SIG-M5 treated with dmso at 0.1 percent for 504 hours (cell line): ENCODE data around the gene ELFN2.

Source experiments
- DNase-seq: peaks from one replicate; lab custom pipeline; 2025; ENCODE audit not compliant: unreplicated experiment; lab: John Stamatoyannopoulos, UW

Gene ELFN2

GRCh38 chr22:37428649-37429586, 1.6 kb upstream of the ELFN2 start:
- peak; percentile 17 for DNase-seq

DNA sequence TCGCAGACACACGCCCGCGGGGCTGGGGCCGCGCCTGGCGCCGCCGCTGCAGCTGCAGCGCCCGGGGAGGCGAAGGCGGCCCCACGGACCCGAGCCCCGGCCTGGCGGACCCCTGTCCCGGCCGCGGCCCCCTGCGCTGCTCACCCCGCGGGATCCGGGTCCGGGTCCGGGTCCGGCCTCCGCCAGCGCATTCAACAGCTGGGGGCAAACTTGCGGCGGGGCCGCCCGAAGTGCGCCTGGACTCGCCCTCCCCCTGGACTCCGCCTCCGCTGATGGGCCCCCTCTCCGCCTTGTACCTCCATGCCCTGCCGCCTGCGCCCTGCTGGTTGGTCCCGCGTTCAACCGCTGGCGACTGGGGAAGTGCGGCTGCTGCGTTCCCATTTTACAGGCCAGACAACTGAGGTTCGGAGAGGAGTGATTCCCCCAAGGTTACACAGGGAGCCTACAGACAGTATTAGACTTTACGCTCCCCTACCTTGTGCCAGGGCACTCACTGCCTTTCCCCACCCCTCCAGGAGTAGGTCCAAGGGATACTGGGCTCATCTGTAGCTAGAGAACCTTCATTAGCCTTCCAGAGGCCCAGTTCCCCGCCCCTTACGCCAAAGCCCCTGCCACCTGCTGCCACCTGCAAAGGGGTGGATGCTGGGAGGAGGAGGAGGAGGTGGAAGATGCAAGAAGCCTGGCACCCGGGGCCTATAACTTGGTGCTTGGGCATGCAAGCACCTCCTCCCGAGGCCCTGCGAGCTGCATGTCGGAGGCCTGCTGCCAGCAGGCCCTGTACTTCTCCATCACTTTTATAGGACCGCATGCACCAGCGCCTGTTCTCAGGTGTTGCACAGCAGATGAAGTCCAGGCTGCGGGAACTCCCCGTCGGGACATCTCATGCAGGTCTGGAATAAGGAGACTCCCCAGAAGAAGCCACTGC, 694 bp upstream of the ELFN2 start:
- DNase-seq = no peak

GRCh38 chr22:37426706-37427134, 559 bp downstream of the ELFN2 start:
- no peak for DNase-seq

DNA sequence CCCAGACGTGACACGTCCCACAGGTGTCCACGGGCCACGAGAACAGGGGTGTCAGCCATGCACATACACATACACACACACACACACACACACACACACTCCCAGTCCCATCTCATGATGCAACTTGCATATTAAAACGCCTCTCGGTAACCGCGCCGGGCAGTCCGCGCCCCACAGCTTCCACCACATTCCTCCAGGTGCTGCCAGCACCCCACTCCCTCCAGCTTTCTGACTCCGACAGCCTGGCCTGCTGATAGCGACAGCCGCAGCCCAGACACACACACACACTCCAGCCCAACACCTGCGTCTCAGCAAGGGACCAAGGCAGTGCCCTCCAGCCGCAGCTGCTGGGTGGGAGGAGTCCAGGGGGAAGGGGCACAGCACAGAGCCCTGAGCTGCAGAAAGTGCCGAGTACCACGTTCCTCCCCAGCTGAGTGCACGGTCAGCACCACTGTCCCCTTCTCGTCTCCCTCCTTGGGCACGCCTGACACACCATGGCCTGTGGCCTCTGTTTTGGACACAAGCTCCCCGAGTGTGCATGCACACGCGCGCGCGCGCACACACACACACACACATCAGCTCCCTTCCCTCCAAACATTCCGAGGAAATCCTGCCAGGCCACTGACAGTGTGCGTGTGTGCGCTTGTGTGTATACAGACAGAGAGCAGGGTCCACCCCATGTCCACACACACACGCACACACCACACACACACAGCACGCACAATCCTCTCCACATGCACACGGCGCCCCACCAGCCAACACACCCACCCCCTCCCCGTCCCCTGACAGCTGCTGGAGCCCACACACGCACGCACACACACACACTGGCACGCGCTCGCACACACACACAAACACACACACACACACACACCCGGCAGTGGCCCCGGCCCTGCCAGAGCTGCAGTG, 1.2 kb downstream of the ELFN2 start:
- no peak for DNase-seq

DNA sequence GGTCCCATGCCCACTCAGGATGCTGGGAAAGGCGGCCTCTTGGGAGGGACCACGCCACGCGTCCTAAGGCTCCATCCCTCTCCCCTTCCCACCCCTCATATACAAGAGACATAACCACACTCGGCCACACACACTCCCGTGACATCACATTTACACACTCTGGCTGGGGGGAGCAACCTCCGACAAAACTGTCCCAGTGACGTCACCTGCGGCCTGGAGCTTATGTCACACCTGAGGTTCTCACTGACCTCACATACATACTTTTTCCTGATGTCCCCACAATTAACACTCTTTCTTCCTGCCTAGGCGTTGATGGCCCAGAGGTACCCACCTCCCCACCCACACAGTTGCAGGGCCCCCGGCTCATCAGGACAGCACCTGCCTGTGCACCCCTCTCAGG, 1.9 kb downstream of the ELFN2 start:
- DNase-seq = no peak

- no peak for DNase-seq
Observed at GRCh38 chr22:37423283-37423682, 4.0 kb downstream of the ELFN2 start.

DNA sequence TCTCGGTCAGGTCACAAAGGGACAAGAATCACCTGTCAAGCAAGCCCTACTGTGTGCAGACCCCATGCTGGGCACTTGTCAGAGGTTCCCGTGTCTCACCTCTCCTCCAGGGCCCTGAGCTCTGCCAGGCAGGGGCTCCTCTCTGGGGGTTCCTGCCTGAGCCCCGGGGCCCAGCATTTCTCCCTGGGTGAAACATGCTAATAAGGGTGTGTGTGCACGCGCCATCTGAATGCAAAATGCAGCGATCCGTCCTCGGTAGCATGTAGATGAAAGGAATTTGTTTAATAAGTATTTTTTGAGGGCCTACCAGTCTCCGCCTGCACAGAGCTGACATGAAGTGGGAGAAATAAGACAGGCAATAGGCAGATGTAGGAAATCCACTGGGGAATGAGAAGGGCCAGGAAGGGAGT, 5.8 kb downstream of the ELFN2 start:
- no peak for DNase-seq

DNA sequence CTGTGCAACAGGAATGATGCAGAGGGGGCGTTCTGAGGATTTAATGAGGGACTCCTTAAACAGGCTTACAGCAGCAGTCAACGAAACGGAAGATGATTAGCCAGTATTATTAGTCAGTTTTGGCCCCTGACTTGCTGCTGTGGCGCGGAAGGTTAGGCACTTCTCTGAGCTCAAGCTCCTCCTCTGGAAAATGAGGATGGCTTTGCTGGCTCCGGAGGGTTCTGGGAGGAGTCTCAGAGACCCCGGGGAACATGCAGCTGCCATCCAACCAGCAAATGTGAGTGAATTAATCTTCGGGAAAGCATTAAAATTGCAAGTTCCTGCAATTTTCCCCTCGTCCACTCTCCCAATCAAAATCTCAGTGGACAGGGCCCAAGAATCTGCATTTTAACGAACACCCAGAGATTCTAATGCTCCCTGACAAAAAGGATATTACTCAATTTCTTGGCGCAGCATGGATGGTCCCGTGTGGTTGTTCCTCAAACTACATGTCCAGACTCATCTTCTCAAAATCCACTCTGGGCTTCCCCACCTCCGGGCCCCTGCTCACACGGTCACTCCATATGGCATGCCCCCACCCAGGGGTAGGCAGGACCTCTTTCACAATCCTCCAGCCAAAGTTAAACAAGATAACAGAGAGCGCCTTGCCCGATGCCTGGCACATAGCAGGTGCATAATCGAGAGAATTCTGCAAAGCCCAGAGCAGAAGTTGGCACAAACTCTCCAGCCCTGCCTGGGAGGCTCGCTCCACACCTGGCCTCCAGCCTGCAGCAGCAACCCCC, 6.4 kb downstream of the ELFN2 start:
- peak; percentile 56 for DNase-seq

- no peak for DNase-seq
Observed at GRCh38 chr22:37419969-37420685, 7.2 kb downstream of the ELFN2 start.

DNA sequence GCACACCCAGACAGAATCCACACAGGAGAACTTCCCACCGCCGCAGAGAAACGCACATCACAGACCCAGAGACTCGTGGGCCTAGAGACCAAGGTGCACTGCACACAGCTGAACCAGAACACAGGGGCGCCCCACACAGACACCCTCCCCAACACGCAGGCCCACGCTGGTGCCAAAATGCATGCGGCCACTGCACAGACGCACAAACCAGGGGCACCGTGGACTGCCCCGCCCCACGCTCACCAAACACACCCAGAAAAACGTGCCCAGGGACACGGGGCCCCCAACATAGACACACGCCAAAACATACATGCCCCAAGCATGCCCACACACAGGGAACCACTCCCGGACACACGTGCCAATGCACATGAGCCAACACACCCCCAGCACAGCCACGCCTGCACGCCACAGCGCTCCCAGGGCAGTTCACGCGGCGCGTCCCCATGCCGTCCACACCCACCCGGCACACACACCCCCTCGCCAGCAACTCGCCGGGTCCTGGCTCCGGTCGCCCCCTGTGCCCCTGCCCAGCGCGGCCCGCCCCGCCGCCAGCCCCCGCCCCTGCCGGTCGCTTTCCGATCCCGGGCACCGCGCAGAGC, 7.8 kb downstream of the ELFN2 start:
- DNase-seq = no peak

GRCh38 chr22:37418627-37419369, 8.5 kb downstream of the ELFN2 start:
- DNase-seq = no peak

DNA sequence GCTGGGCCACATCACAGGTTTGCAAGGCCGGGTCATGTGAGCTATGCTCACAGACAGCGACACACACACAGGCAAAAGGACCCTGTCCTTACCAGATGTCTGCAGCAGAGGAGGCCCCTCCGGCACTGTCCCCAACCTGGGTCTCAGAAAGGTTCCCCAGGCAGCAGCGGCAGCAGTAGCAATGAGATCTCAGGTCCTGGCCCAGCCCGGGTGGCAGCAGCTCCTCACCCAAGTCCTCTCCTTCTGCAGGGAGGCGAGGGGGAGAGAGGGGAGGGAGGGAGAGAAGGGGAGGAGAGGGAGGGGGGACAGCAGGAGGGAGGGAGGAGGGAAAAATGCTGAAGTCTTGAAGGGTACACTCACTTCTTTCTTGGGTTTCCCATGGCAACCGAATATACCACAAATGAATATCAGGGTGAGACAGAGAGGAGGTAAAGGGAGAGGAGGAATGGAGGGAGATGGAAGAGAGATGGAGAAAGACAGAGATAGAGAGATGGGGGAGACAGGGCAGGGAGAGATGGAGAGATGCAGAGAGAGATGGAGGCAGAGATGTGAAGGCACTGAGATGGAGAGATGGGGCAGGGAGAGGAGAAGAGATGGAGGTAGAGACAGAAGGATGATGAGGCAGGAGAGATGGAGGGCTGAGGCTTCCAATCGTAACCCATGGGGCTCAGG, 9.5 kb downstream of the ELFN2 start:
- no peak for DNase-seq

DNA sequence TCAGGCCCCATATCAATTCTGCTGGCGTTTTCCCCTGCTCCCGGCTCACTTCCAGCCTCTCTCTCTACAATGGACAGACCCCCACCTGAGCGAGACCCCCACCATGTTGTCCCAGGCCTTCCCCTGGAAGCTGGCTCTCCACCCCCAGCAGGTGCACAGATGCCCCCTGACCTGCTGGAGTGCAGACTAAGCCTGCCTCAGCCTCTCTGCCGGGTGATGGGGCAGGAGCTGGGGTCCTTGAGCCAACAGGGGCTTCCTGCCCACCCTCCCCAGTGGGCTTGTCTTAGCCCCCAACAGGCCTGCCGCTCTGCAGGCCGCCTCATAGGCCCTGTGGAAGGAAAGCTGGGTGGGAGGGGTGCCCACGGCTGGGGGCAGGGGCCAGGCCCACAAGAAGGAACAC, 10.0 kb downstream of the ELFN2 start:
- no peak for DNase-seq

GRCh38 chr22:37416827-37417226, 10.5 kb downstream of the ELFN2 start:
- no peak for DNase-seq

- DNase-seq = no peak
Observed at GRCh38 chr22:37416389-37416788, 10.9 kb downstream of the ELFN2 start.

- no peak for DNase-seq
Observed at GRCh38 chr22:37415210-37415609, 12.1 kb downstream of the ELFN2 start.

GRCh38 chr22:37414288-37414687, 13.0 kb downstream of the ELFN2 start:
- DNase-seq = no peak

DNA sequence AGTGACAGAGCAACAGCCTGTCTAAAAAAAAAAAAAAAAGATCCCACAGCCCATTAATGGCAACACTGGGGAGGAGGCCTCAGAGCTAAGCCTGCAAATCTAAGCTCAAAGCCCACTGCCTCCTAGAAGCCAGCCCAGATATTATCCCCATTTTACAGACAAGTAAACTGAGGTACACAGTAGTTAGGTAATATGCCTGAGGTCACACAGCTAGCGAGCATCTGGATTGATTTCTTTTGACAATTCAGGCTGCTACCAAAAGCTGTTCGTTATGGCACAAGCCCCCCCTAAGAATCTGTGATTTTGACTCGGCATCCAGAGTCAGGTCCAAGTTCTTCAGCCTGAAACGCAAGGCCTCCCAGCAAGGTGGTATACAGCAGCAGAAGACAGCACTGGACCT, 13.7 kb downstream of the ELFN2 start:
- no peak for DNase-seq
